Measurements from ENCODE around the gene NTN1. TPM values are rescaled to one million over a fixed set of nuclear protein-coding genes. Genes with fewer than 3 reads are reported as not detected.

Gene NTN1
- total RNA-seq, 1 experiment from 2014 or later, result 4.2 TPM

DNA sequence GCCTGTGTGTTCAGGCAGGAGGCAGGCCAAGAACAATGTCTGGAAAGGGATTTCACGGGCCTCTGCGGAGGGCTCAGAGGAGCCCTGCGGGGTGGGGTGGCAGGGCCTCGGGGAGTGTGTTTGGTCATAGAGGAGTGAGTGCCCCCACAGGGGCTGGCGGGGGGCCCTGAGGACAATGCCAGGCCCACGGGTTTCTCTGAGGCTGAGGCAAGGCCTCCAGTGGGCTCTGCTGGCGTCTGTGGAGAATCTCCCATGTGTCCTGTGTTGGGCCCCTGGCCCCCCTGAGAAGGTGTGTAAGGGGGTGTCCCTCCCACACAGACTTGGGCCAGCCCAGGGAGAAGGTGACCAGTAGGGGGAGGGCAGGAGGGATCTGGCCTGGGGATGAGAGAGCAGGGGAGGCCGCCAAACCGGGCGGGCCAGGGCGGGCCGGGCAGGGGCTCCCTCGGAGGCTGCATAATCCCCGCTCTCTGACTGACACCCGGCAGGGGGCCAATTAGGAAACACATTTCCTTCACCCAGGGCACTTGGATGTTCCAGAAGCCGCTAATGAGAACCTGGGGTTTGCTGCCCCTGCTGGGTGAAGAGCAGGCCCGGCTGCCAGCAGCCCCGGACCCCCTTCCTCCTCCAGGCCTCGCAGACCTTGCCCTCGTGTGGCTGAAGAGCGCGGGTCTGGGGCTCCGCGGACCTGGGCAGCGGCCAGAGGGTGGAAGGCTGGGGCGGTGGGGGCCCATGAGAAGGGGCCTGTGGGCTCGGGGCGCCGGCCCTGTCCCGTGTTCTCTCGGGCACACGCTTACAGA lies 204.2 kb downstream of the NTN1 start:
- Histone ChIP-seq H3K4me3 (replicated peaks in 1 of 2; ENCODE audit: low read depth in 1 of 2, low read length in 2 of 2) (no peak overlapping the region), H3K27me3 (ENCODE audit: insufficient read depth, low read length) (no peaks in the 10 kb centered on the region), H3K4me1 (ENCODE audit: control insufficient read depth in 1 of 2, insufficient read depth in 2 of 2, low read length in 2 of 2) (no peaks in the 10 kb centered on the region), H4K20me1 (ENCODE audit: insufficient read depth) (no peaks in the 10 kb centered on the region), H3K79me2 (ENCODE audit: insufficient read depth, low read length) (no peaks in the 10 kb centered on the region), H3K9me2 (ENCODE audit: insufficient read depth) (no peaks in the 10 kb centered on the region), H3K4me2 (ENCODE audit: low read length) (no peak overlapping the region), H3K9me3 (ENCODE audit: control insufficient read depth in 1 of 2, insufficient read depth in 1 of 2, low read depth in 1 of 2, low read length in 2 of 2) (no peaks in the 10 kb centered on the region; a peak in 1 of 4 replicates), H3K9ac (ENCODE audit: low read length) (no peak overlapping the region), H2AFZ (ENCODE audit: low read depth, low read length, poor library complexity, severe bottlenecking) (no peak overlapping the region), H3K27ac (ENCODE audit: low read depth, low read length) (no peak overlapping the region), H3K36me3 (ENCODE audit: control insufficient read depth in 1 of 2, insufficient read depth in 2 of 2, low read length in 2 of 2) (no peaks in the 10 kb centered on the region)
- ChIA-PET CTCF (no interaction called here), POLR2A (no interaction called here), RAD21 (ENCODE audit: low non-redundant PET in 1 of 2, low total read pairs in 2 of 2, uncharacterized antibody in 2 of 2, unreplicated experiment in 2 of 2) (no interaction called here)
- DNase-seq (ENCODE audit: low read depth, low spot score) (no peak), ATAC-seq (no peak)
- no TSS peak for BruUV-seq (replicated peaks)
- intact Hi-C loops (cut with micrococcal nuclease), result no loop called here
- TF ChIP-seq, protein P1, sequence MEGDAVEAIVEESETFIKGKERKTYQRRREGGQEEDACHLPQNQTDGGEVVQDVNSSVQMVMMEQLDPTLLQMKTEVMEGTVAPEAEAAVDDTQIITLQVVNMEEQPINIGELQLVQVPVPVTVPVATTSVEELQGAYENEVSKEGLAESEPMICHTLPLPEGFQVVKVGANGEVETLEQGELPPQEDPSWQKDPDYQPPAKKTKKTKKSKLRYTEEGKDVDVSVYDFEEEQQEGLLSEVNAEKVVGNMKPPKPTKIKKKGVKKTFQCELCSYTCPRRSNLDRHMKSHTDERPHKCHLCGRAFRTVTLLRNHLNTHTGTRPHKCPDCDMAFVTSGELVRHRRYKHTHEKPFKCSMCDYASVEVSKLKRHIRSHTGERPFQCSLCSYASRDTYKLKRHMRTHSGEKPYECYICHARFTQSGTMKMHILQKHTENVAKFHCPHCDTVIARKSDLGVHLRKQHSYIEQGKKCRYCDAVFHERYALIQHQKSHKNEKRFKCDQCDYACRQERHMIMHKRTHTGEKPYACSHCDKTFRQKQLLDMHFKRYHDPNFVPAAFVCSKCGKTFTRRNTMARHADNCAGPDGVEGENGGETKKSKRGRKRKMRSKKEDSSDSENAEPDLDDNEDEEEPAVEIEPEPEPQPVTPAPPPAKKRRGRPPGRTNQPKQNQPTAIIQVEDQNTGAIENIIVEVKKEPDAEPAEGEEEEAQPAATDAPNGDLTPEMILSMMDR (IDR thresholded peaks at IDR 0.05 in 2 of 3, conservative IDR thresholded peaks at IDR 0.05 in 1 of 3; ENCODE audit: borderline replicate concordance in 1 of 3, insufficient read depth in 1 of 3, low read depth in 2 of 3, low read length in 2 of 3), result no peak
- TF ChIP-seq CBX3 (IDR thresholded peaks at IDR 0.05; ENCODE audit: low read depth) (no peak), ZNF274 (IDR thresholded peaks at IDR 0.05; ENCODE audit: low read depth, low read length) (no peak), ZFX (IDR thresholded peaks at IDR 0.05) (no peak), EZH2 (IDR thresholded peaks at IDR 0.05) (no peak), SIN3A (IDR thresholded peaks at IDR 0.05; ENCODE audit: low read depth) (no peak), EZH2phosphoT487 (IDR thresholded peaks at IDR 0.05; ENCODE audit: borderline replicate concordance) (no peak), RAD21 (IDR thresholded peaks at IDR 0.05; ENCODE audit: low read depth) (no peak), SRF (IDR thresholded peaks at IDR 0.05; ENCODE audit: low read depth) (no peak), CEBPB (IDR thresholded peaks at IDR 0.05; ENCODE audit: low read depth) (no peak), ELF1 (IDR thresholded peaks at IDR 0.05; ENCODE audit: borderline replicate concordance, low read depth) (no peak), YY1 (IDR thresholded peaks at IDR 0.05; ENCODE audit: extremely low read depth, insufficient replicate concordance, low read depth, low read length) (no peak)
- TF ChIP-seq, protein P2, sequence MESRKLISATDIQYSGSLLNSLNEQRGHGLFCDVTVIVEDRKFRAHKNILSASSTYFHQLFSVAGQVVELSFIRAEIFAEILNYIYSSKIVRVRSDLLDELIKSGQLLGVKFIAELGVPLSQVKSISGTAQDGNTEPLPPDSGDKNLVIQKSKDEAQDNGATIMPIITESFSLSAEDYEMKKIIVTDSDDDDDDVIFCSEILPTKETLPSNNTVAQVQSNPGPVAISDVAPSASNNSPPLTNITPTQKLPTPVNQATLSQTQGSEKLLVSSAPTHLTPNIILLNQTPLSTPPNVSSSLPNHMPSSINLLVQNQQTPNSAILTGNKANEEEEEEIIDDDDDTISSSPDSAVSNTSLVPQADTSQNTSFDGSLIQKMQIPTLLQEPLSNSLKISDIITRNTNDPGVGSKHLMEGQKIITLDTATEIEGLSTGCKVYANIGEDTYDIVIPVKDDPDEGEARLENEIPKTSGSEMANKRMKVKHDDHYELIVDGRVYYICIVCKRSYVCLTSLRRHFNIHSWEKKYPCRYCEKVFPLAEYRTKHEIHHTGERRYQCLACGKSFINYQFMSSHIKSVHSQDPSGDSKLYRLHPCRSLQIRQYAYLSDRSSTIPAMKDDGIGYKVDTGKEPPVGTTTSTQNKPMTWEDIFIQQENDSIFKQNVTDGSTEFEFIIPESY (IDR thresholded peaks at IDR 0.05; ENCODE audit: extremely low read depth, insufficient replicate concordance, low read length), result no peak
- TF ChIP-seq, protein P3, sequence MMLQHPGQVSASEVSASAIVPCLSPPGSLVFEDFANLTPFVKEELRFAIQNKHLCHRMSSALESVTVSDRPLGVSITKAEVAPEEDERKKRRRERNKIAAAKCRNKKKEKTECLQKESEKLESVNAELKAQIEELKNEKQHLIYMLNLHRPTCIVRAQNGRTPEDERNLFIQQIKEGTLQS (IDR thresholded peaks at IDR 0.05), result no peak

All from HCT116 (cell line).